PC-9 (cell line): ENCODE measurements around the gene H6PD.

Experiments used
- CTCF ChIP-seq: fragments of 200-600 bp; sonication (generic); conservative IDR thresholded peaks from 2 replicates; pipeline ENCODE4 v1.6.1; 2017; ENCODE audit warnings: mixed run types, antibody characterized with exemption, mild to moderate bottlenecking, moderate library complexity
- EZH2 ChIP-seq: fragments of 200-600 bp; sonication (generic); IDR thresholded peaks from 2 replicates; pipeline ENCODE4 v1.8.0; 2017; ENCODE audit warnings: antibody characterized with exemption, low read depth

- TF ChIP-seq EZH2: no peak
- no peak for TF ChIP-seq CTCF
Measured at GRCh38 chr1:9265037-9265436, 30.5 kb downstream of the H6PD start.
